ENCODE data around the gene STARD10. TPM values are rescaled to one million over a fixed set of nuclear protein-coding genes. Genes with fewer than 3 reads are reported as not detected.

STARD10 gene
- total and polyA plus RNA-seq, 11 donors, result 35.2 to 237 (median 55.2) TPM

- intact Hi-C loops (cut with DNase I), result no loop called here
- H3K27me3 ChIP-seq, result no peaks in the 10 kb centered on the region
- WGBS, 4 donors, result 85 to 93% (median 89%) methylated on average over 5 of the region's 5 CpGs
- H3K27ac ChIP-seq, result no peak overlapping the region
- H3K9me3 ChIP-seq, result no peaks in the 10 kb centered on the region
- H3K4me3 ChIP-seq, result no peak overlapping the region
- DNase-seq, result peak in 2 of 5 donors; percentile 1 to 4
- H3K4me1 ChIP-seq, result peaks cover 0 to 41% (median 3%) of the 10 kb centered on the region in 12 donors
- TF ChIP-seq POLR2A (IDR thresholded peaks at IDR 0.05), result no peak
- TF ChIP-seq, protein P1, sequence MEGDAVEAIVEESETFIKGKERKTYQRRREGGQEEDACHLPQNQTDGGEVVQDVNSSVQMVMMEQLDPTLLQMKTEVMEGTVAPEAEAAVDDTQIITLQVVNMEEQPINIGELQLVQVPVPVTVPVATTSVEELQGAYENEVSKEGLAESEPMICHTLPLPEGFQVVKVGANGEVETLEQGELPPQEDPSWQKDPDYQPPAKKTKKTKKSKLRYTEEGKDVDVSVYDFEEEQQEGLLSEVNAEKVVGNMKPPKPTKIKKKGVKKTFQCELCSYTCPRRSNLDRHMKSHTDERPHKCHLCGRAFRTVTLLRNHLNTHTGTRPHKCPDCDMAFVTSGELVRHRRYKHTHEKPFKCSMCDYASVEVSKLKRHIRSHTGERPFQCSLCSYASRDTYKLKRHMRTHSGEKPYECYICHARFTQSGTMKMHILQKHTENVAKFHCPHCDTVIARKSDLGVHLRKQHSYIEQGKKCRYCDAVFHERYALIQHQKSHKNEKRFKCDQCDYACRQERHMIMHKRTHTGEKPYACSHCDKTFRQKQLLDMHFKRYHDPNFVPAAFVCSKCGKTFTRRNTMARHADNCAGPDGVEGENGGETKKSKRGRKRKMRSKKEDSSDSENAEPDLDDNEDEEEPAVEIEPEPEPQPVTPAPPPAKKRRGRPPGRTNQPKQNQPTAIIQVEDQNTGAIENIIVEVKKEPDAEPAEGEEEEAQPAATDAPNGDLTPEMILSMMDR (IDR thresholded peaks at IDR 0.05), result no peak
- ATAC-seq, result no peak
- H3K36me3 ChIP-seq, result peaks cover 0 to 13% (median 0%) of the 10 kb centered on the region in 9 donors
Observed at GRCh38 chr11:72730243-72730642, 63.6 kb downstream of the STARD10 start.

- DNase-seq (peak in 2 of 5 donors; percentile 23 to 40), ATAC-seq (no peak)
- Histone ChIP-seq H3K4me3 (no peak overlapping the region), H3K27me3 (no peaks in the 10 kb centered on the region), H3K9me3 (no peaks in the 10 kb centered on the region), H3K36me3 (peaks cover 0 to 27% (median 0%) of the 10 kb centered on the region in 9 donors), H3K27ac (no peak overlapping the region), H3K4me1 (peaks cover 0 to 45% (median 11%) of the 10 kb centered on the region in 12 donors)
- no peak for TF ChIP-seq POLR2A (IDR thresholded peaks at IDR 0.05)
- TF ChIP-seq, protein P1 (IDR thresholded peaks at IDR 0.05), result no peak
- intact Hi-C loops (cut with DNase I), result loop anchor here in 8 of 10 donors (2.0 to 10.0 kb wide), 8 partner anchors 65 to 557 kb away; partner anchors contain the start of genes FCHSD2 (in 1 of the 8), P2RY6 (in 1 of the 8) and STARD10 (in 1 of the 8)
- 58 to 77% (median 68%) methylated on average over 4 of the region's 4 CpGs for WGBS, 4 donors
Observed at GRCh38 chr11:72727521-72727920, 66.3 kb downstream of the STARD10 start.

- WGBS, 4 donors, result 92 to 95% (median 93%) methylated on average over 35 to 40 of the region's 40 CpGs
- no peaks in the 10 kb centered on the region for H3K9me3 ChIP-seq
- no peaks in the 10 kb centered on the region for H3K27me3 ChIP-seq
- DNase-seq (peak in 2 of 5 donors; percentile 24 to 67), ATAC-seq (no peak)
- H3K27ac ChIP-seq, result no peak overlapping the region
- TF ChIP-seq, protein P1 (IDR thresholded peaks at IDR 0.05), result no peak
- TF ChIP-seq POLR2A (IDR thresholded peaks at IDR 0.05), result no peak
- intact Hi-C loops (cut with DNase I), result loop anchor here in 8 of 10 donors (2.0 to 10.0 kb wide), 8 partner anchors 66 to 558 kb away; partner anchors contain the start of genes FCHSD2 (in 1 of the 8), P2RY6 (in 1 of the 8) and STARD10 (in 1 of the 8)
- no peak overlapping the region for H3K4me3 ChIP-seq
- peaks cover 0 to 51% (median 12%) of the 10 kb centered on the region in 12 donors for H3K4me1 ChIP-seq
- peaks cover 0 to 27% (median 0%) of the 10 kb centered on the region in 9 donors for H3K36me3 ChIP-seq
Observed at GRCh38 chr11:72726266-72727220, 67.3 kb downstream of the STARD10 start.

GRCh38 chr11:72725724-72726028, 68.2 kb downstream of the STARD10 start:
- TF ChIP-seq POLR2A (IDR thresholded peaks at IDR 0.05), result no peak
- TF ChIP-seq, protein P1 (IDR thresholded peaks at IDR 0.05), result no peak
- no peak overlapping the region for H3K27ac ChIP-seq
- no peak for ATAC-seq
- whole genome bisulfite sequencing, 4 donors, result 71 to 90% (median 81%) methylated on average over 4 of the region's 4 CpGs
- peaks cover 0 to 27% (median 0%) of the 10 kb centered on the region in 9 donors for H3K36me3 ChIP-seq
- no peaks in the 10 kb centered on the region for H3K27me3 ChIP-seq
- intact Hi-C loops (cut with DNase I), result loop anchor here (1.0 to 10.0 kb wide), 14 partner anchors 65 to 559 kb away; partner anchors contain the start of genes STARD10 (in 2 of the 10), ATG16L2 (in 1 of the 10), FCHSD2 (in 1 of the 10) and P2RY6 (in 1 of the 10)
- DNase-seq, result peak in 1 of 5 donors; percentile 11
- H3K4me1 ChIP-seq, result peaks cover 0 to 60% (median 19%) of the 10 kb centered on the region in 12 donors
- no peaks in the 10 kb centered on the region for H3K9me3 ChIP-seq
- H3K4me3 ChIP-seq, result no peak overlapping the region

All from heart left ventricle (tissue), 16 donors.